GM18520 (cell line): ENCODE results near the gene PRIMPOL.
"Not testable (repeated sequence)": the region's sequence is repeated elsewhere in the genome, so short reads cannot be mapped to it uniquely, and the experiment has no call there.

Source experiments
- ATAC-seq: cut with Tn5 transposase; IDR thresholded peaks from one replicate; pipeline ENCODE4 v1.9.1; 2021; ENCODE audit not compliant: unreplicated experiment

Gene PRIMPOL, protein sequence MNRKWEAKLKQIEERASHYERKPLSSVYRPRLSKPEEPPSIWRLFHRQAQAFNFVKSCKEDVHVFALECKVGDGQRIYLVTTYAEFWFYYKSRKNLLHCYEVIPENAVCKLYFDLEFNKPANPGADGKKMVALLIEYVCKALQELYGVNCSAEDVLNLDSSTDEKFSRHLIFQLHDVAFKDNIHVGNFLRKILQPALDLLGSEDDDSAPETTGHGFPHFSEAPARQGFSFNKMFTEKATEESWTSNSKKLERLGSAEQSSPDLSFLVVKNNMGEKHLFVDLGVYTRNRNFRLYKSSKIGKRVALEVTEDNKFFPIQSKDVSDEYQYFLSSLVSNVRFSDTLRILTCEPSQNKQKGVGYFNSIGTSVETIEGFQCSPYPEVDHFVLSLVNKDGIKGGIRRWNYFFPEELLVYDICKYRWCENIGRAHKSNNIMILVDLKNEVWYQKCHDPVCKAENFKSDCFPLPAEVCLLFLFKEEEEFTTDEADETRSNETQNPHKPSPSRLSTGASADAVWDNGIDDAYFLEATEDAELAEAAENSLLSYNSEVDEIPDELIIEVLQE

DNA sequence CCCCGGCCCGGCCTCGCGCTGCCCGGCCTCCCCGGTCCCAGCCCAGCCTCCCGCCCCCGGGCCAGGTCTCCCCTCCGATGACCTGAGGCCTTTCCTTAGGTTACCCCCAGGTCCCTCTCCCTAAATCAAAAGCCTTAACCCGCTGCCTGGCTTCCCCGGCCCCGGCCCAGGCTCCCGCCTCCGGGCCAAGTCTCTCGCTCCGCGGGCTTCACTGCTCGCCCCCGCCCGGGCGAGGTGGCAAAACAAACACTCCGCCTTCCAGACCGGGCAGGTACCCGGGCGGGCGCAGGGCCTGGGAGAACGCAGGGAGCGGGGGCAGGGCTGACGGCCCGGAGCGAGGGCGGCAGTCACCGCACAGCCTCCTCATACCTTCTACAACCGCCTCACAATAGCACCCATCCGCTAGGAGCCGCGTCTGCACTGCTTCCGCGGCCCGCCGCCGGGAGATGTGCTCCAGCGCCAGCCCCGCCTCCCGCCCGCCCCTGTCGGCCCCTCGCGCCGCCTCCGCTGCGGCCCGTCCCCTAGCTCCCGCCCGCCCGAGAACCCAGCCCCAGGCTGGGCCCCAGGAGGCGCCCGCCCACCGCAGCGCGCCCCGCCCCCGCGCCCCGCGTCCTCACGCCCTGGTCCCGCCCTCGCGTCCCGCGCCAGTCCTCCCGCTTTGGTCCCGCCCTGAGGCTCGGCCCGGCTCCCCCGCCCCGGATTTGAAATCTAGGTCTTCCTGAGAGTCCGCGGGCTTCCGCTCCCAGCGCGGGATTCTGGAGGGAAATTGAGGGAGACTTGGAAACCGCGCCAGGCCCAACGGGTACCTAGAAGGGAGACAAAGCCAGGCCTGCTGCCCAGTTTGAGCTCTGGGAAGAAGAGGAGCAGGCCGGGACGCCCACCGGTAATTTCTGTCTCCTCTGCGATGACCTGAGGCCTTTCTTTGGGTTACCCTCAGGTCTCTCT lies at the start of gene PRIMPOL, which contains the start of gene CASP3:
Gene PRIMPOL, plus strand, starts transcription at position 713 of the 945 bp plus-strand sequence. CDS start 7,403 bp downstream, outside the sequence.
Gene CASP3, minus strand, starts transcription at position 422 of the 945 bp plus-strand sequence. CDS start 10,994 bp downstream, outside the sequence.
- ATAC-seq = peak; percentile 69

DNA sequence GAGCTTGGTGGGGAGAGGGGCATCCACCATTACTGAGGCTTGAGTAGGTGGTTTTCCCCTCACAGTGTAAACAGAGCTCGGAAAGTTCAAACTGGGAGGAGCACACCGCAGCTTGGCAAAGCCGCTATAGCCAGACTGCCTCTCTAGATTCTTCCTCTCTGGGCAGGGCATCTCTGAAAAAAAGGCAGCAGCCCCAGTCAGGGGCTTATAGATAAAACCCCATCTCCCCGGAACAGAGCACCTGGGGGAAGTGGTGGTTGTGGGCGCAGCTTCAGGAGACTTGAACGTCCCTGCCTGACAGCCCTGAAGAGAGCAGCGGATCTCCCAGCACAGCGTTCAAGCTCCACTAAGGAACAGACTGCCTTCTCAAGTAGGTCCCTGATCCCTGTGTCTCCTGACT lies 48.6 kb upstream of the PRIMPOL start:
- not testable (repeated sequence) for ATAC-seq

- ATAC-seq = not testable (repeated sequence)
These were observed 46.7 kb upstream of the PRIMPOL start for GRCh38 chr4:184602857-184603256.

- not testable (repeated sequence) for ATAC-seq
These were observed 42.1 kb upstream of the PRIMPOL start for GRCh38 chr4:184607429-184607828.

- ATAC-seq = no peak
These were observed 37.5 kb upstream of the PRIMPOL start for GRCh38 chr4:184612074-184612473.

DNA sequence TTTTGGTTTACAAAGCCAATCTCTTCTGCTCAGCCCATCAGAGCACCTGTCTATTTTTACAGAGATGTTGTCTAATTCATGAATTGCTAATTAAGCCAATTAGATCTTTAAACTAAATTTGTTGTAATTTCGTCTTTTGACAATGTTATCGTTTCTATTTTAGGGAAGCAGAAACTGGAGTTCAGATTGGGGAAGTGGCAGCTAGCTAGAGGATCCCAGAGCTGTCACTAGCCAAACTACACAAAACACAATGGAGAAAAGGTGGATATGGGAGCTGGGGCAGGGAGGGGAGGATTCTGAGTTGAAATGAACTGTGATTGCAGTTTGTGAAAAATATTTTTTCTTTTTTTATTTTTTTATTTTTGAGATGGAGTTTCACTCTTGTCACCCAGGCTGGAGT lies 36.1 kb upstream of the PRIMPOL start:
- no peak for ATAC-seq

DNA sequence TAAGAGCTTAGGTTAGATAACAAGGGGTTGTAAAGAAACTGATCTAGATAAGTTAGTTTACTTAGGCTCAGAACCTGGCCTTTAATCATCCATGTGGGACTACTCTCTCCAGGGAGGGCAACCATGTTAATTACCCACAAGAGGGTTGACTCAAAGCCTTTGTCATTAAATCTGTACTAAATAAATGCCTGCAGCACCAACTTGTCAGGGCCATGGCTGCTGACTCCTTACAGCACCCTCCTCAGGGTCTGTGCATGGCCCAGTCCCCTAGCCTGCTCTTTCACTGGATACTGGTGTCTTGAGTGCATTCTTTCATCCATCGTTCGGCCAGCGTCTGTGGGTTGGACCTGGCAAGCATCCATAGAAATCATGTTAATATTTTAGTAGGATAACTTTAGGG lies 35.0 kb upstream of the PRIMPOL start:
- no peak for ATAC-seq

DNA sequence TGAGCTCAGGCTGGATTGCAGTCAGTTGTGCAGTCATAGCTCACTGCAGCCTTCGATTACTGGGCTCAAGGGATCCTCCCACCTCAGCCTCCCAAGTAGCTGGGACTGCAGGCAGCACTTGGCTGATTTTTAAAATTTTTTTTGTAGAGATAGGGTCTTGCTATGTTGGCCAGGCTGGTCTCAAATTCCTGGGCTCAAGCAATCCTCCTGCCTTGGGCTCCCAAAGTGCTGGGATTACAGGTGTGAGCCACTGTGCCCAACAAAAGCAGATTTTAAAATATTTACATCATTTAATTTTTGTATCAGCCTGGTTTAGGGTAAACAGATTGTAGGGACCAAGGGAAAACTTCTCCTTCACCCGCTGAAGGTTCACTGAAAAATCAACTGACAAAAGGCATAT lies 33.4 kb upstream of the PRIMPOL start:
- ATAC-seq = not testable (repeated sequence)

DNA sequence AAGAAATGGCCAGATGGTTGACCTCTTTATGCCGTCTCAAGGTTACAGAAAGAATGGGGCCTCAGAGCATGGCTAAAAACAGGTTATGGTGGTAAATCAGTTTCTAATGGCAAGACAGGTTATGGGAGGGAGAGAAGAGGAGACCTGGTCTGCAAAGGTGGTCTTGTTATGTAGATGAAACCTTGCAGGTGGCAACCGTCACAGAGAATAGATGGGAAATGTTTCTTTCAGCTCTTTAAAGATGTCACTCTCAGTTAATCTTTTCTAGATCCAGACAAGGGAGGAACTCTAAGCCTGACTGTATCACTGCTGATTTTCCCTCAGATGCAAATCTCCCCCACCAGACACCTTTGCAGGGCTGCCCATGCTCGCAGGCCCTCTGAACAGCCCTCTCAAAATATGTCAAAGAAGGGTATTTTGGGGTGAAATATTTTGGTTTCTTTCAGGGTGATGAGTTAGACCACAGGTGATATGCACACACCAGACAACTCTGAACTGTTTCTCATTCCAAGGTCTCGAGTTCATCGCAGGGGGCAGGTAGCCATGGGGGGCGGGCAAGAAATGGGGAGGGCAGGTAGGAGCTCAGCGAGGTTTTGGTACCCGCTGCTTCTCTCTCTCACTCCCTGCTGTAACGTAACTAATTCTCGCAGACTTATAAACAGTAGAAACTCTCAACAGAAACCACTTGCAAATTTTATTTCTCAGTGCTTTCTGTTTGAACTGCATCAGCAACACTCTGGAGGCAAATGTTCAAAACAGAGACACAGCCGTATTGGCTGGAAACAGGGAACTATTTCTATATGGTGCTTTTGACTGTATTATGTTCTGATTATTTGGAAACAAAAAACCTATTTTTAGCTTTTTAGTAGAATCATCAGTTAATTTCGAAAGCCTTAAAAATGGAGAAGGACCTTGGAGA lies 32.6 kb upstream of the PRIMPOL start:
- peak; percentile 70 for ATAC-seq

DNA sequence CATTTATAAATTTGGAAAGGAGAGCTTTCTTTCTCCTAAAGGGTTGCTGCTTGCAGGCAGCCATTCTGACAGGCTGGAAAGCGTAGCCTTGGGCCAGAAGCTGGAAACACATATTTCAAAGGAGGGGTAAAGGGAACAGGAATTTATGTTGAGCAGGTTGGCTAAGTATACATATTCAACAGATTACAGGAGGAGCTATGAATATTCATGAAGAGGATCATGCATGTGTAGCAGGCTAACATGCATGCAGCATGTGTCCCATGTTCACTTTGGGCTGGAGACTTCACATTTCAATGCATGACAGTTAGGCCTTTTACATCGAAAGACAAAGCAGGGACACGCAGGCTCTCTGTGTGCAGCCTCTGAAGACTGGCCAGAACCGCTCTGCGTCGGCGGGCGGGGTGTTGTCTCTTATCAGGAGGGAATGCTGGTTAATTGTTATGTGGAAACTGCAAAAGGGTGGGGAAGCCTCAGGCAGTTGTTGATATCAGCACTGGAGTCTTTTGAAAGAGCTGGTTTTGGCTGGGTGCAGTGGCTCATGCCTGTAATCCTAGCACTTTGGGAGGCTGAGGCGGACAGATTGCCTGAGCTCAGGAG lies 31.8 kb upstream of the PRIMPOL start:
- ATAC-seq = no peak

DNA sequence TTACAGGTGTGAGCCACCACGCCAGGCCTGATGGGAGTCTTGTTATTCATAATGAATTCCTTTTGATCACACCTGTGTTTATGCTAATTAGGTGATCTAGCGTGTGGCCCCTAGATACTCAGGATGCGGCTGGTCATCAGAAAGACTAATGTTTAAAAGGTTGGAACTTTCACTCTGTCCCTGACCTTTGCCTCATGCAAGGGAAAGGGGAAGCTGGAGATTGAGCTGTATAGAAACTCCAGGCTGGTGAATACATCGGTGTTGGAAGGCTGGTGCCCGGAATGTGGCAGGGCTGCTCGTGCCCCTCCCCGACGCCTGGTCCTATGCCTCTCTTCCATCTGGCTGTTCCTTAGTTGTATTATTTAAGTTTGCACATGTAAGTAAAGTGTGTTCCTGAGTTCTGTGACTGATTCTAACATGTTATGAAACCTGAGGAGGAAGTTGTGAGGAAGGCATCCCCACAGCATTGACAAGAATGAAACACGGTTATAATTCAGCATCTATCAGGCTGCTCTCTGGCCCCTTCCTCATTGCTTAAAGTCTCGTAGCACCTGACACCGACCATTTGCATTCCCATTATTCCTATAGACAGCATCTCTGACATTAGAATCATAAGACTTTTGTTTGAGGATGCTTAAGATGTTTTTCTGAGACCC lies 29.2 kb upstream of the PRIMPOL start:
- no peak for ATAC-seq

DNA sequence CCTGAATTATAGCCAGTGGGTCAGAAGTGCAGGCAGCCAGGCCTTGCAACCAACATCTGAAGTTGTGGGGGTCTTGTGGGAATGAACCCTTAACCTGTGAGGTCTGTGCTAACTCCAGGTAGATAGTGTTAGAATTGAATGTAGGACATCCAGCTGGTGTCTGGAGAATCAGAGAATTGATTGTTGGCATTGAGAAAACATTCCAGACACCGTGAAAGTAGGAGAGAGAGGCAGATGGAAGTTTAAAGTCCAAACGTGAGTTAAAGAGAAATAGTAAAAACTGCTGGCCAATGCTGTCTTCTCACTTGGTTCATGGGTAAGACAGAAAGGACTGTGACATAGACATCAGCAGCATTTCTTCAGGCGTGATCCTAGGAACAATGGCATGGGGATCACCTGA lies 28.0 kb upstream of the PRIMPOL start:
- ATAC-seq = no peak

- not testable (repeated sequence) for ATAC-seq
These were observed 25.0 kb upstream of the PRIMPOL start for GRCh38 chr4:184624504-184624903.

DNA sequence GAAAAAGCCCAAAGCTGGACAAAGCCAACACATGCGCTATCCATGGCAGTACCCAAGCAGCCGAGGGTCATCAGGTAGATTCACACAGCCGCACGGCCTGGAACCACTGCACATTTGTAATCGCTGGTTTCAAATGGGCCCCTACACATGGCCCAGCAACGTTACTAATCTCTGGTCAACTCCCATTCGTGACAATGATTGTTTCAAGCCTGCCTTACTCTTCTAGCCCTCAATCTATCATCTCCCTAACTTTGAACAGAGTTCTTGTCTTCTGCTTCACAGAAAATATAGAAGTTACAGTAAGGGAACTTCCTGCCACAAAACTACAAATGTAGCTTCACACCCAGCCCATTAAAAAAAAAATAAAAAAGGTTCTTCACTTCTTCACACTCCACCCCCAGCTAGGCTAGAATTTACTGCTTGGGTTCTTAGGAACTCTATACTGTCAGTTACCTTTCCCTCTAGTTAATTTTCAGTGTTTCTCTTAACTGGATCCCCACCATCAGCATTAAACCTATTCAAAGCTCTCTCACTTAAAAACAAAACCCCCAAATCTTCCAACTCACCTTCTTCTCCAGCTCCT lies 24.5 kb upstream of the PRIMPOL start:
- ATAC-seq = no peak

DNA sequence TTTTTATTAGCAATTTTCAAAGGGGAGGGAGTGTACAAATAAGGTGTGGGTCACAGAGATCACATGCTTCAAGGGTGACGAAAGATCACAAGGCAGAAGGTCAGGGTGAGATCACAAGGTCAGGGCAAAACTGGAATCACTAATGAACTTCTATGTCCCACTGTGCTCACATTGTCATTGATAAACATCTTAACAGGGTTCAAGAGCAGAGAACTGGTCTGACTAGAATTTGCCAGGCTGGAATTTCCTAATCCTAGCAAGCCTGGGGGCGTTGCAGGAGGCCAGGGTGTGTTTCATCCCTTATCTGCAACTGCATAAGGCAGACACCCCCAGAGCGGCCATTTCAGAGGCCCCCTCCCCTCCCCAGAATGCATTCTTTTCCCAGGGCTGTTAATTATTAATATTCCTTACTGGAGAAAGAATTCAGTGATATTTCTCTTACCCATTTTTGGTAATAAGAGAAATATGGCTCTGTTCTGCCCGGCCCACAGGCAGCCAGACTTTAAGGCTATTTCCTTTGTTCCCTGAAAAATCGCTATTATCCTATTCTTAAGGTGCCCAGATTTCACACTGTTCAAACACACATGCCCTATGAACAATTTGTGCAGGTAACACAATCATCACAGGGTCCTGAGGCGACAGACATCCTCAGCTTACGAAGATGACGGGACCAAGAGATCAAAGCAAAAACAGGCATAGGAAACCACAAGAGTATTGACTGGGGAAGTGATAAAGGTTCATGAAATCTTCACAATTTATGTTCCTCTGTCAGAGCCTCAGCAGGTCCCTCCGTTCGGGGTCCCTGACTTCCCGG lies 23.5 kb upstream of the PRIMPOL start:
- ATAC-seq = not testable (repeated sequence)

- ATAC-seq = no peak
These were observed 21.4 kb upstream of the PRIMPOL start for GRCh38 chr4:184628103-184628502.

DNA sequence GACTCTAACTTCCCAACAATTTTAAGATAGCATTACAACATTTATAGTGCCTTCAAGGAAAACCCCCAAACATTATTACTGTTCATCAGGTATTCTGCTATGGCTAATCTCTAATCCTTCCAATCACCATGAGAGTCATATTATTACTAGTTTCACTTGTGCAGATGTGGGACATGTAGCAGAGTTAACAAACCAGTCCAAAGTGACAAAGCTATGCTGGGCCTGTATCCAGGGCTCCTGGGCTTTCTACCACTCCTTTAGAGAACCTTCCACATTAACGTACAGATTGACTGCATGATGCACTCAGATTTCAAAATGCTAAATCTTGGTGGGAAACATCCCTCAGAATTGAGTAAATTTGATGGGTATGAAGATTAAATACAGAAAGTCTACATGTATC lies 16.7 kb upstream of the PRIMPOL start:
- ATAC-seq = no peak

- ATAC-seq = no peak
These were observed 14.2 kb upstream of the PRIMPOL start for GRCh38 chr4:184635381-184635780.
